Mesothelial cell of epicardium (in vitro differentiated cells): ENCODE results near the gene DTNB. TPM values are rescaled to one million over a fixed set of nuclear protein-coding genes. Genes with fewer than 3 reads are reported as not detected.

Experiments used
- DNase-seq, 2 experiments: peaks; one replicate each; pipeline ENCODE4 v3.0.0; 2021; ENCODE audit warnings: low spot score in 2 of 2; ENCODE audit not compliant: unreplicated experiment in 2 of 2
- H3K27ac Mint-ChIP-seq: 2 replicates; pipeline ENCODE4 v1.8.0; 2021; ENCODE audit warnings: mixed read lengths
- H3K27me3 Mint-ChIP-seq: 2 replicates; pipeline ENCODE4 v1.8.0; 2021; ENCODE audit warnings: low read depth, mixed read lengths
- H3K36me3 Mint-ChIP-seq: 2 replicates; pipeline ENCODE4 v1.8.0; 2021; ENCODE audit warnings: mixed read lengths
- H3K4me1 Mint-ChIP-seq: 2 replicates; pipeline ENCODE4 v1.8.0; 2021; ENCODE audit warnings: mixed read lengths
- H3K4me3 Mint-ChIP-seq: 2 replicates; pipeline ENCODE4 v1.8.0; 2021; ENCODE audit warnings: mild to moderate bottlenecking, moderate library complexity, mixed read lengths
- H3K9me3 Mint-ChIP-seq: 2 replicates; pipeline ENCODE4 v1.8.0; 2021; ENCODE audit warnings: mixed read lengths
- CTCF ChIP-seq: fragments of 200-600 bp; sonication (generic); IDR thresholded peaks from one replicate; pipeline ENCODE4 v1.5.0; 2021; ENCODE audit warnings: antibody characterized with exemption; ENCODE audit not compliant: unreplicated experiment
- total RNA-seq: library from RNA; stranded (reverse); gene quantifications from 3 replicates; pipeline ENCODE4 v1.2.1, GENCODE V29; 2021

The DTNB gene
- total RNA-seq, 1 donor from 2014 or later = 36.3 TPM

DNA sequence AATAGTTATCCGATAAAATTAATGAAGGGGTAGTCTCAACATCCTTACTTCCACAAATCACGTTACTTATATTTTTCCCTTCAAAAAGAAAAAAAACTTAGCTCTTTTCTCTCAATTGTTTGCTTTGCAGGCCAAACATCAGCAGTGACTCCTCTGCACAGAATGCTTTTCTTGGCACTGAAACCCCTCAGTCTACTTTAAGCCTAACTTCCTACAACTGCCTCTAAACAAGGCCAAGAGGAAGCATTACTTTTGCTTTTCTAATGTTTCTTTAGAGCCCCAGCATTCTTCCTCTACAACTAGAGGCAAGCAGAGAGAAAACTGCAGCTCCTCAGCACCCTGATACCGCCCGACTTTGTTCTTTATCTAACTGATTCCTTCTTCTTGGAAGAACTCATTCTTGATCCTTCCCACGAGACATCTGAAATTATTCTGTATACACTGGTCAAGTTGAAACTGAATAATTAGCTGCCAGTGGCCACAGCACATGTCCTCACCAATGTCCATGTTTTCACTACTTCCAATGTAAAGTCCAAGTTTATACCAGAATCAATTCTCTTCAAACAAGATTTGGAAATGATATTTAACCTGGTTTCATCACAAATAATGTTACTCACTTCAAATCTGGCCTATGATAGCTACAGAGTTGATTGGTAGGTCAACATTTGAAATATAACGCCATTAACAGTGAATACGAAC lies 55.3 kb downstream of the DTNB start:
- H3K27me3 Mint-ChIP-seq = no peaks in the 10 kb centered on the region
- peaks cover 37% of the 10 kb centered on the region for H3K4me1 Mint-ChIP-seq
- H3K27ac Mint-ChIP-seq = peak overlapping the region; percentile 86
- H3K36me3 Mint-ChIP-seq = peaks cover 15% of the 10 kb centered on the region
- no peak overlapping the region for H3K4me3 Mint-ChIP-seq
- no peak for DNase-seq
- H3K9me3 Mint-ChIP-seq = no peaks in the 10 kb centered on the region
- TF ChIP-seq CTCF = no peak

DNA sequence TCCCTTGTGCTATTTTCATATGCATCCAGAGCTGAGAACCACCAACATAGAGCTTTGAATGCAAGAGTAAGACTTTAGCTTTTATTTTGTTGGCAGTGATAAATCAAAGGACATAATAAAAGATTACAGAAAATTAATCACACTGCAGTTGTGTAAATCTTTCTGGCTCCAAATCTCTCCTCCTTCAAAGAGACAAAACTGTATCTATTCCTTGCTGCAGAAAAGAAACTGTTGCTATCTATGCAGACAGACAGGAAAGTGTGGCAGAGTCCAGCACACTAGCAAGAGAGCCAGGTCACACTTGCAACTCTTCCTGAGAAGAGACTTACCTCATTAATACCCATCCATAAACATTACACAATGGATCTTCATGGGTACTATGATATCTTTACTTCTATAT lies 57.5 kb downstream of the DTNB start:
- Mint-ChIP-seq H3K36me3 (peaks cover 10% of the 10 kb centered on the region), H3K27ac (peak overlapping the region; percentile 56), H3K27me3 (no peaks in the 10 kb centered on the region), H3K9me3 (no peaks in the 10 kb centered on the region), H3K4me1 (peaks cover 34% of the 10 kb centered on the region), H3K4me3 (no peak overlapping the region)
- TF ChIP-seq CTCF = no peak
- no peak for DNase-seq

DNA sequence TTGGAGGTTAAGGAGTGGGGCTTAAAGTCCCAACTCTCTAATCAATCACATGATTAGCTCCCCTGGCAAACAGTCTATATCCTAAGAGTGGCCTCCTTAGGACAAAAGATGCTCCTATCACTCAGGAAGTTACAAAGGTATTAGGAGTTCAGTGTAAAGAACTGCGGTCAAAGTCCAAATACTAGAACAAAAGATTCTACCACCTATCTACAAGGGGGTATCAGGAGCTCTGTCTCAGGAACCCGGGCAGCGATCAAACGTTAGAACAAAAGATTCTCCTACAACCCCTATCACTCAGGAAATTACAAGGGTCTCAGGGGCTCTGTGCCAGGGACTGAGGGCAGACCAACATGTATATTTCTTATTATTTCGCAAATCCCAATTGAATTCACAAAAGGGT lies 58.0 kb downstream of the DTNB start:
- peaks cover 32% of the 10 kb centered on the region for H3K4me1 Mint-ChIP-seq

DNA sequence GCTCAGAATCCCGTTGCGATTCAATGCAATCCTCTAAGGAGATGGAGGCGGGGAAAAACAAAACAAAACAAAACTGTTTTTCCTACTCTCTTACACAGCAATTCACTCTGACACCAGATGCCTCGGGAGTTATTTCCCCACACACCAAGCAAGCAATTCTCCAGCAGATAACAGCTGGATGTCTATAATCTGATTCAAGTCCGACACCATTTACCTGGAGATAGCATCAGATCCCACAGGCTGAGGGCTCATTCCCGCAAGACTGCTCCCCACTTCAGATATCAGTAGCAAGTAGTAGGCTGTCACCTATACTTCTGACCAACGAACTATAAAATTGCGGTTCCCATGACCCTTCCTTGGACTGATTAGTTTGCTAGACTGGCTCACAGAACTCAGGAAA lies 58.7 kb downstream of the DTNB start:
- TF ChIP-seq CTCF = no peak
- no peak for DNase-seq
- no peak overlapping the region for H3K27ac Mint-ChIP-seq
- no peak overlapping the region for H3K4me3 Mint-ChIP-seq
- H3K27me3 Mint-ChIP-seq = no peaks in the 10 kb centered on the region
- H3K9me3 Mint-ChIP-seq = no peaks in the 10 kb centered on the region
- H3K36me3 Mint-ChIP-seq = peaks cover 10% of the 10 kb centered on the region
- H3K4me1 Mint-ChIP-seq = peaks cover 26% of the 10 kb centered on the region

More for the DNA sequence above, 58.0 kb downstream of the DTNB start:
- DNase-seq = no peak
- no peak overlapping the region for H3K4me3 Mint-ChIP-seq
- no peak overlapping the region for H3K27ac Mint-ChIP-seq
- H3K36me3 Mint-ChIP-seq = peaks cover 10% of the 10 kb centered on the region
- no peaks in the 10 kb centered on the region for H3K9me3 Mint-ChIP-seq
- no peaks in the 10 kb centered on the region for H3K27me3 Mint-ChIP-seq
- TF ChIP-seq CTCF = no peak

DNA sequence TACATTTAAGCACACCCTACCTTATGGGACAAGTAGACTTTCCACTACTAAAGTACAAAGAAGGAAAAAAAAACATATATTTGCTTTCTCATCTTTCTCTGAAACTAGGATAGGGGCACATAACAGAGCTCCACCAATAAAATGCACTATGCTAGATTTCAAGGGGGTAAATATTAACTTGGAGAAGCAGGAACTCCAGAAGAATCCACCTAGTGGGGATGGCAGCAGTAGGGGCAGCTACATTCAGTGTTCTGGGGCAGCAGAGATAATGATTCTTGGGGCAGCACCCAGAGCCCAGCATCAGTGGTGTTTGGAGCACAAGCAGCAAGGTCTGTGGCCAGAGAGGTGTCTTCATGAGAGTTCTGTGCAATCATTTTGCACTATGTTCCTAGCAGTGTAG lies 64.7 kb downstream of the DTNB start:
- no peak for DNase-seq
- Mint-ChIP-seq H3K27ac (no peak overlapping the region), H3K4me3 (no peak overlapping the region), H3K36me3 (peaks cover 3% of the 10 kb centered on the region), H3K9me3 (no peaks in the 10 kb centered on the region), H3K27me3 (no peaks in the 10 kb centered on the region), H3K4me1 (no peaks in the 10 kb centered on the region)
- TF ChIP-seq CTCF = no peak
